Keratinocyte (primary cell): ENCODE data around the gene MOCS3. TPM values are rescaled to one million over a fixed set of nuclear protein-coding genes. Genes with fewer than 3 reads are reported as not detected.

Experiments
- DNase-seq: peaks from one replicate; pipeline ENCODE4 v3.0.0-alpha.2; 2011; ENCODE audit warnings: low read depth, missing footprints, low spot score
- FAIRE-seq: peaks from 2 replicates; lab custom pipeline; 2011; peaks lifted over from hg19 to GRCh38; lab: Jason Lieb, UNC
- H2AFZ ChIP-seq: 2 replicates; pipeline ENCODE4 v1.6.0; 2012; ENCODE audit warnings: low read length, control low read depth, inconsistent platforms; ENCODE audit not compliant: control insufficient read depth
- H3K27ac ChIP-seq: 2 replicates; pipeline ENCODE4 v1.5.1; 2011; ENCODE audit warnings: low read length; ENCODE audit not compliant: control insufficient read depth, insufficient read depth
- H3K27me3 ChIP-seq: 3 replicates; pipeline ENCODE4 v1.6.0; 2011; ENCODE audit warnings: low read length; ENCODE audit not compliant: control insufficient read depth, insufficient read depth; ENCODE audit errors: extremely low read depth
- H3K36me3 ChIP-seq, 2 experiments: 2 replicates in 1 of 2; 3 replicates in 1 of 2; pipeline ENCODE4 v1.5.1; 2011; ENCODE audit warnings: low read length in 2 of 2, mild to moderate bottlenecking in 1 of 2; ENCODE audit not compliant: control insufficient read depth in 2 of 2, insufficient read depth in 2 of 2; ENCODE audit errors: extremely low read depth in 1 of 2
- H3K4me1 ChIP-seq: 3 replicates; pipeline ENCODE4 v1.5.1; 2011; ENCODE audit warnings: low read length; ENCODE audit not compliant: control insufficient read depth, insufficient read depth; ENCODE audit errors: extremely low read depth
- H3K4me2 ChIP-seq: 3 replicates; pipeline ENCODE4 v1.6.0; 2011; ENCODE audit warnings: low read depth, low read length; ENCODE audit not compliant: control insufficient read depth, insufficient read depth; ENCODE audit errors: extremely low read depth
- H3K4me3 ChIP-seq, 3 experiments: fragments of 200-600 bp in 1 of 3; sonication (generic) in 1 of 3; 2 replicates in 2 of 3; 3 replicates in 1 of 3; pipeline ENCODE4 v1.5.1; 2011 to 2016; ENCODE audit warnings: low read length in 3 of 3, mild to moderate bottlenecking in 3 of 3, control low read depth in 2 of 3, inconsistent platforms in 1 of 3, low read depth in 1 of 3, mixed read lengths in 1 of 3, mixed run types in 1 of 3, moderate library complexity in 1 of 3; ENCODE audit not compliant: control insufficient read depth in 2 of 3, insufficient read depth in 2 of 3; ENCODE audit errors: extremely low read depth in 1 of 3
- H3K79me2 ChIP-seq: 2 replicates; pipeline ENCODE4 v1.6.0; 2012; ENCODE audit warnings: low read length; ENCODE audit not compliant: control insufficient read depth, insufficient read depth
- H3K9ac ChIP-seq: 3 replicates; pipeline ENCODE4 v1.6.0; 2011; ENCODE audit warnings: low read length; ENCODE audit not compliant: control insufficient read depth, insufficient read depth; ENCODE audit errors: extremely low read depth
- H3K9me1 ChIP-seq: 3 replicates; pipeline ENCODE4 v1.6.0; 2011; ENCODE audit warnings: low read length; ENCODE audit not compliant: control insufficient read depth, insufficient read depth; ENCODE audit errors: extremely low read depth
- H3K9me3 ChIP-seq: 2 replicates; pipeline ENCODE4 v1.5.1; 2012; ENCODE audit warnings: low read depth, low read length; ENCODE audit not compliant: control insufficient read depth
- H4K20me1 ChIP-seq: 3 replicates; pipeline ENCODE4 v1.6.0; 2011; ENCODE audit warnings: low read length; ENCODE audit not compliant: control insufficient read depth, insufficient read depth; ENCODE audit errors: extremely low read depth
- CTCF ChIP-seq, 3 experiments: IDR thresholded peaks in 1 of 3; conservative IDR thresholded peaks in 1 of 3; optimal IDR thresholded peaks in 1 of 3; 2 replicates in 2 of 3; 3 replicates in 1 of 3; pipeline versions ENCODE3 to v1.5.1; 2011; ENCODE audit warnings: low read length in 3 of 3, mild to moderate bottlenecking in 3 of 3, moderate library complexity in 2 of 3, control low read depth in 1 of 3, inconsistent platforms in 1 of 3; ENCODE audit not compliant: insufficient read depth in 2 of 3; ENCODE audit errors: extremely low read depth in 1 of 3
- EZH2 ChIP-seq: IDR thresholded peaks from one replicate; pipeline ENCODE4 v1.6.1; 2012; ENCODE audit warnings: inconsistent platforms, mild to moderate bottlenecking, low read length, moderate library complexity
- dilution Hi-C: fragments of 300-500 bp; cut with MboI; formaldehyde crosslinking; loops from one replicate; pipeline ENCODE4 v1.7.0; 2020; ENCODE audit warnings: low sequenced_read_pairs; ENCODE audit not compliant: extremely low pct_ligation_motif_present
- polyA plus RNA-seq, 5 experiments: library from polyadenylated mRNA; depleted of rRNA in 3 of 5; stranded (reverse) in 3 of 5; stranded (forward) in 1 of 5; unstranded in 1 of 5; fragments of >200 nt; gene quantifications; 1 replicate in 1 of 5; 2 replicates in 3 of 5; 3 replicates in 1 of 5; pipeline versions ENCODE4 v1.2.1 to v1.2.3, GENCODE V29; 2011 to 2012; ENCODE audit warnings: missing spikeins in 2 of 5, low read depth in 1 of 5, low replicate concordance in 1 of 5

MOCS3 gene
- polyA plus RNA-seq, 1 donor (not counting 4 experiments of a cell fraction or from before 2014, with no cell fraction given) = 4.0 TPM

GRCh38 chr20:50920997-50921396, 37.6 kb upstream of the MOCS3 start:
- no peak overlapping the region for H3K4me2 ChIP-seq
- no peak for FAIRE-seq
- peak overlapping the region; percentile 61 for H3K27ac ChIP-seq
- no peak overlapping the region for H3K4me3 ChIP-seq
- H3K9ac ChIP-seq = no peak overlapping the region
- no peaks in the 10 kb centered on the region for H3K9me3 ChIP-seq
- no peaks in the 10 kb centered on the region for H3K27me3 ChIP-seq
- H2AFZ ChIP-seq = no peak overlapping the region
- no peak for DNase-seq
- H3K9me1 ChIP-seq = peaks cover 2% of the 10 kb centered on the region
- H4K20me1 ChIP-seq = peaks cover 3% of the 10 kb centered on the region
- H3K79me2 ChIP-seq = peaks cover 97% of the 10 kb centered on the region
- no peak for TF ChIP-seq EZH2
- no peak for TF ChIP-seq CTCF (optimal IDR thresholded peaks at IDR 0.05 in 1 of 3, IDR thresholded peaks at IDR 0.05 in 1 of 3, conservative IDR thresholded peaks at IDR 0.05 in 1 of 3; ENCODE audit: extremely low read depth in 1 of 3, insufficient read depth in 2 of 3, low read length in 3 of 3)
- dilution Hi-C loops = no loop called here
- peaks cover 5 to 14% of the 10 kb centered on the region in 2 experiments for H3K36me3 ChIP-seq
- peaks cover 30% of the 10 kb centered on the region for H3K4me1 ChIP-seq

- H3K4me1 ChIP-seq = peaks cover 20% of the 10 kb centered on the region
- no peak overlapping the region for H3K4me2 ChIP-seq
- DNase-seq (no peak), FAIRE-seq (no peak)
- H3K9me3 ChIP-seq = no peaks in the 10 kb centered on the region
- no peak overlapping the region for H2AFZ ChIP-seq
- H3K79me2 ChIP-seq = peaks cover 99% of the 10 kb centered on the region
- no peak overlapping the region for H3K9ac ChIP-seq
- peaks cover 2% of the 10 kb centered on the region for H3K9me1 ChIP-seq
- dilution Hi-C loops = no loop called here
- no peak for TF ChIP-seq CTCF (optimal IDR thresholded peaks at IDR 0.05 in 1 of 3, IDR thresholded peaks at IDR 0.05 in 1 of 3, conservative IDR thresholded peaks at IDR 0.05 in 1 of 3; ENCODE audit: extremely low read depth in 1 of 3, insufficient read depth in 2 of 3, low read length in 3 of 3)
- no peak for TF ChIP-seq EZH2
- H3K27me3 ChIP-seq = no peaks in the 10 kb centered on the region
- peaks cover 1% of the 10 kb centered on the region for H4K20me1 ChIP-seq
- H3K27ac ChIP-seq = peak overlapping the region; percentile 61
- H3K4me3 ChIP-seq = no peak overlapping the region
- peaks cover 5 to 15% of the 10 kb centered on the region in 2 experiments for H3K36me3 ChIP-seq
Measured at GRCh38 chr20:50921803-50922501, 36.7 kb upstream of the MOCS3 start.
